ENCODE results near the gene EMC7.

DNA sequence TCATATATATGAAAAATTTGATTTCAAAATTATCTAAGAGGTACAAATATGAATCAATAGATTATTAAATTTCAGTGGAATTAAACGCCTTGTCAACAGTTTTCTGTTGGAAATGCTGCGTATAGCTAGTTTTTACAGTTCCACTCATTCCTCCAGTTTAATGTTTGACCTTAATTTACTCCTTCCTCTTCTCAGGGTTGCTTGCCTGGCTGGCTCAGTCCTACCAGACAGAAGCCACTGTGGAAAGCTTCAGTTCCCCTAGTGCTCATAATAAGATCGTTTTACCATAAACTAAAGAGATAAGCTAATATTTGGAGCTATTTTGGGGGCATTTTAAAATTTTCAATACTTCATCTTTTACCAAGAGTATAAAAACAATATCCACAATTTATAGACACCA is 22.8 kb downstream of the EMC7 start:
- TF ChIP-seq CTCF (conservative IDR thresholded peaks at IDR 0.05 in 1 of 2, IDR thresholded peaks at IDR 0.05 in 1 of 2; ENCODE audit: extremely low read depth in 1 of 2, insufficient read depth in 1 of 2, low read depth in 1 of 2, low read length in 2 of 2), result no peak
- no peak for TF ChIP-seq EZH2 (IDR thresholded peaks at IDR 0.05; ENCODE audit: borderline replicate concordance, low read length)
